GM12878 (cell line): ENCODE data around the gene PIP4K2B.

Source experiments
- CEBPB ChIP-seq, 2 experiments: fragments of 150-350 bp in 1 of 2; IDR thresholded peaks; 2 replicates each; pipeline ENCODE4 v1.6.1; 2012 to 2014; ENCODE audit warnings: low read depth in 2 of 2, low read length in 2 of 2, borderline replicate concordance in 1 of 2, inconsistent platforms in 1 of 2
- CTCF ChIP-seq, 3 experiments: IDR thresholded peaks in 2 of 3; conservative IDR thresholded peaks in 1 of 3; 2 replicates each; pipeline ENCODE4 v1.5.1; 2011; ENCODE audit warnings: low read depth in 3 of 3, low read length in 3 of 3, mild to moderate bottlenecking in 3 of 3, control low read depth in 2 of 3, moderate library complexity in 2 of 3, inconsistent platforms in 1 of 3, mixed read lengths in 1 of 3; ENCODE audit not compliant: control insufficient read depth in 2 of 3, insufficient read depth in 1 of 3; ENCODE audit errors: extremely low read depth in 1 of 3
- EP300 ChIP-seq, 2 experiments: fragments of 150-350 bp in 1 of 2; IDR thresholded peaks; 2 replicates each; pipeline ENCODE4 v1.6.1; 2011 to 2012; ENCODE audit warnings: low read depth in 2 of 2, low read length in 2 of 2, borderline replicate concordance in 1 of 2, improper control_type of control experiment in 1 of 2, inconsistent platforms in 1 of 2; ENCODE audit not compliant: control insufficient read depth in 1 of 2
- NR2C2 ChIP-seq: IDR thresholded peaks from 2 replicates; pipeline ENCODE4 v1.6.1; 2011; ENCODE audit warnings: borderline replicate concordance, low read depth; ENCODE audit not compliant: control insufficient read depth, insufficient read length
- REST ChIP-seq: IDR thresholded peaks from 2 replicates; pipeline ENCODE4 v1.6.1; 2012; ENCODE audit warnings: mild to moderate bottlenecking, low read depth, low read length
- SPI1 ChIP-seq: IDR thresholded peaks from 2 replicates; pipeline ENCODE4 v1.6.1; 2011; ENCODE audit warnings: low read depth, mild to moderate bottlenecking, low read length, moderate library complexity, borderline replicate concordance; ENCODE audit not compliant: insufficient read depth
- TARDBP ChIP-seq: IDR thresholded peaks from 2 replicates; pipeline ENCODE4 v1.6.1; 2016; ENCODE audit warnings: borderline replicate concordance
- TCF7 ChIP-seq: IDR thresholded peaks from 2 replicates; pipeline ENCODE4 v1.6.1; 2014; ENCODE audit warnings: antibody characterized with exemption, borderline replicate concordance
- ZNF217 ChIP-seq: fragments of 450-650 bp; IDR thresholded peaks from 2 replicates; pipeline ENCODE4 v1.6.1; 2017; ENCODE audit warnings: antibody characterized with exemption, mild to moderate bottlenecking

- TF ChIP-seq CTCF (IDR thresholded peaks at IDR 0.05 in 2 of 3, conservative IDR thresholded peaks at IDR 0.05 in 1 of 3; ENCODE audit: control insufficient read depth in 2 of 3, extremely low read depth in 1 of 3, insufficient read depth in 1 of 3, low read depth in 3 of 3, low read length in 3 of 3) = no peak
- TF ChIP-seq EP300 (IDR thresholded peaks at IDR 0.05; ENCODE audit: borderline replicate concordance in 1 of 2, control insufficient read depth in 1 of 2, low read depth in 2 of 2, low read length in 2 of 2) = no peak
- no peak for TF ChIP-seq NR2C2
- TF ChIP-seq TCF7 = no peak
- TF ChIP-seq SPI1 = no peak
- TF ChIP-seq TARDBP = no peak
- no peak for TF ChIP-seq ZNF217
- TF ChIP-seq CEBPB (IDR thresholded peaks at IDR 0.05; ENCODE audit: borderline replicate concordance in 1 of 2, low read depth in 2 of 2, low read length in 2 of 2) = no peak
- no peak for TF ChIP-seq REST
These were observed 79.3 kb downstream of the PIP4K2B start for GRCh38 chr17:38719943-38720641.
